Germinal center (tissue), 1 donor: ENCODE data around the gene S100A13.
A peak's percentile ranks its signal among the peaks of the same experiment; 100 is the strongest.
"Not testable (repeated sequence)": the region's sequence is repeated elsewhere in the genome, so short reads cannot be mapped to it uniquely, and the experiment has no call there.

Experiments
- DNase-seq: peaks from one replicate; pipeline ENCODE4 v3.0.0; 2012; ENCODE audit warnings: mixed read lengths, low spot score

Gene S100A13

DNA sequence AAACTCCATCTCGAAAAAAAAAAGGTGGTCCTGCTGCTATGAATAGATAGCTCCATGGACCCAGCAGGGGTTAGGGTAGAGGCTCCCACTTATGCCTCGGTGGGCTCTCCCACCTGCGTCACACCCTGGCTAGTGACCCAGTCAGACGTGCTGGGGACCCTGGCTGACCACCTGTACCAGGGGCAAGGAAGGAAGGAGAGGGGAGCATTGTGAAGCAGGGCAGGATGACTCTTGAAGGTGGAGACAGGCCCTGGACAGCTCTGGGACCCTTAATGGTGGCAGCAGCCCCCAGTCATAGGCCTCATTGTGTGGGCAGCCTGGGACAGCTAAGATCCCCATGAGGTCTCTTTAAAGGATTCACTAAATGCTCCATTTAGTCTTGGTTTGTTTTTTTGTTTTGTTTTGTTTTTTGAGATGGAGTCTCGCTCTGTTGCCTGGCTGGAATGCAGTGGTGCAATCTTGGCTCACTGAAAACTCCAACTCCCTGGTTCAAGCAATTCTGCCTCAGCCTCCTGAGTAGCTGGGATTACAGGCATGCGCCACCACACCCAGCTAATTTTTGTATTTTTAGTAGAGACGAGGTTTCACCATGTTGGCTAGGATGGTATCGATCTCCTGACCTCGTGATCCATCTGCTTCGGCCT lies 20.8 kb upstream of the S100A13 start:
- no peak for DNase-seq

DNA sequence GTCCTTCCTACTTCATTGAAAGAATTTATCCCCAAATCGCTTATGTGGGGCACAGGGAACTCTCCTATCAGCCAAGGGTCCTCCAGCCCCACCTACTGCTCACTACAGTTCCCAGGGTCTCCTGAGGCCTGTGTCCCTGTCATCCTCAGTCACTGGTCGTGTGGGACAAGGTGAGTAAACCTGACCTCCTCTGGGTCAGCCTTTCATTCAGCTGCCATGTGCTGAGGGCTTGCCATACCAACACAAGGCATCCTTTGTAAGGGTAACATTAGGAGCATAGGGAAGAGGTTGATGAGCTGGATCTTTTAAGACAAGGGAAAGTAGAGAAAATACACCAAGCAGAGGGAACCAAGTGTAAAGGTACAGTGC lies 20.0 kb upstream of the S100A13 start:
- DNase-seq = no peak

GRCh38 chr1:153646672-153647345 lies 19.5 kb upstream of the S100A13 start:
- DNase-seq = no peak

GRCh38 chr1:153643816-153644215 lies 16.5 kb upstream of the S100A13 start:
- DNase-seq = no peak

DNA sequence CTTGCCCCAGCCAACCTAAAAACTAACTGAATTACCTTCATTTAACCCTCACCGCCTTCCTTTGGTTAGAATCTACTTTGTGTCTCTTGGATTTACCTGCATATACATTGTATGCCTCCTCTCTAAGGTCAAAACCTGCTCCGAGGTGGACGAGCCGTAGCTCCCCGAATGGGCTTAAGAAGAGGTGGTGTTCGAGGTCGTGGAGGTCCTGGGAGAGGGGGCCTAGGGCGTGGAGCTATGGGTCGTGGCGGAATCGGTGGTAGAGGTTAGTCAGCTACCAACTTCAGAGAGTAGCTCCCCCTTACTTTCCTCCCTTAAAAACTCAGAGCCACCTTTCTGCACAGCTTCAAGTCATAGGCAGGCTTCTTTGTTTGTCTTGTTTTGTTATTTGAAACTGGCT lies 15.8 kb upstream of the S100A13 start:
- no peak for DNase-seq

DNA sequence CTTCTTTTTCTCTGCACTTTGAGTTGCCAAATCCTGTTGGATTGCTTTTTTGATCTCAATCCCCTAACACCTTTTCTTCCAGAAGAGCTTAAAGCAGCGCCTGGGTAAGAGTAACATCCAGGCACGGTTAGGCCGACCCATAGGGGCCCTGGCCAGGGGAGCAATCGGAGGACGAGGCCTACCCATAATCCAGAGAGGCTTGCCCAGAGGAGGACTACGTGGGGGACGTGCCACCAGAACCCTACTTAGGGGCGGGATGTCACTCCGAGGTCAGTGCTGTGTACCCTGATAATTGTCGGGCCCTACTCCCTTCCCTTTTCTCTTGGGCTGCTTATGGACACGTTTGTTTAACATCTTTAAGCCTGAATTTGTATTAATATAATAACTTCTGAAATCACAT lies 14.9 kb upstream of the S100A13 start:
- no peak for DNase-seq

GRCh38 chr1:153640861-153641260 lies 13.6 kb upstream of the S100A13 start:
- no peak for DNase-seq

DNA sequence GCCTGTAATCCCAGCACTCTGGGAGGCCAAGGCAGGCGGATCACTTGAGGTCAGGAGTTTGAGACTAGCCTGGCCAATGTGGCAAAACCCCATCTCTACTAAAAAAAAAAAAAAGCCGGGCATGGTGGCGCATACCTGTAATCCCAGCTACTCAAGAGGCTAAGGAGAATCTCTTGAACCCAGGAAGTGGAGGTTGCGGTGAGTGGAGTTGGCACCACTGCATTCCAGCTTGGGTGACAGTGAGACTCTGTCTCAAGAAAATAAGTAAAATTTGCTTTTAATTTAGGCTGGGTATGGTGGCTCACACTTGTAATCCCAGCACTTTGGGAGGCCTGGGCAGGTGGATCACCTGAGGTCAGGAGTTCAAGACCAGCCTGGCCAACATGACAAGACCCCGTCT lies 12.9 kb upstream of the S100A13 start:
- DNase-seq = not testable (repeated sequence)

GRCh38 chr1:153639280-153639679 lies 12.0 kb upstream of the S100A13 start:
- no peak for DNase-seq

- no peak for DNase-seq
Observed at GRCh38 chr1:153638261-153638660, 11.0 kb upstream of the S100A13 start.

DNA sequence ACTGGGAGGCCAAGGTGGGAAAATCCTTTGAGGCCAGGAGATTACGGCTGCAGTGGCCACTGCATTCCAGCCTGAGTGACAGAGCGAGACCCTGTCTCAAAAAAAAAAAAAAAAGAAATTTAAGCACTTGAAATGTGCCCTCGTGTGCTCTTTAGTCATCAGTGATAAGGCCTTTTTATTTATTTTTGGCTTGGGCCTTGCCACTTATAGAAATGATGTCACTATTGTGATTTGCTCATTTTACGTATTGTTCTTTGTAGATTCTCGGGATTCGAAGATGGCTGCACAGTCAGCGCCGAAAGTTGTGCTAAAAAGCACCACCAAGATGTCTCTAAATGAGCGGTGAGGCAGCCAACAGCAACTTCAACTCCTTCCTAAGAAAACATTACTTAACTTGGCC lies 9.0 kb upstream of the S100A13 start:
- DNase-seq = no peak

DNA sequence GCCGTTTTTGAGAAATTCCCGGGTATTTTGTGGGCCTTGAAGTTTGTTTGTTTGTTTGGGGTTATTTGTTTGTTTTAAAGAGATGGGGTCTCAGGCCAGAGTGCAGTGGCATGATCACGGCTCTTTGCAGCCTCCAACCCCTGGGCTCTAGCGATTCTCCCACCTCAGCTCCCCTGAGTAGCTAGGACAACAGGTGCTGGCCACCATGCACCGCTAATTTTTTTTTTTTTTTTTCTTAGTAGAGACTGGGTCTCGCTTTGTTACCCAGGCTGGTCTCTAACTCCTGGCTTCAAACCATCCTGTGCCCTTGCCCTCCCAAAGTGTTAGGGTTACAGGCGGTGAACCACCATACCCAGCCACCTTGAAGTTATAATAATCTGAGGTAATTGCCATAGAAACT lies 8.6 kb upstream of the S100A13 start:
- DNase-seq = no peak

DNA sequence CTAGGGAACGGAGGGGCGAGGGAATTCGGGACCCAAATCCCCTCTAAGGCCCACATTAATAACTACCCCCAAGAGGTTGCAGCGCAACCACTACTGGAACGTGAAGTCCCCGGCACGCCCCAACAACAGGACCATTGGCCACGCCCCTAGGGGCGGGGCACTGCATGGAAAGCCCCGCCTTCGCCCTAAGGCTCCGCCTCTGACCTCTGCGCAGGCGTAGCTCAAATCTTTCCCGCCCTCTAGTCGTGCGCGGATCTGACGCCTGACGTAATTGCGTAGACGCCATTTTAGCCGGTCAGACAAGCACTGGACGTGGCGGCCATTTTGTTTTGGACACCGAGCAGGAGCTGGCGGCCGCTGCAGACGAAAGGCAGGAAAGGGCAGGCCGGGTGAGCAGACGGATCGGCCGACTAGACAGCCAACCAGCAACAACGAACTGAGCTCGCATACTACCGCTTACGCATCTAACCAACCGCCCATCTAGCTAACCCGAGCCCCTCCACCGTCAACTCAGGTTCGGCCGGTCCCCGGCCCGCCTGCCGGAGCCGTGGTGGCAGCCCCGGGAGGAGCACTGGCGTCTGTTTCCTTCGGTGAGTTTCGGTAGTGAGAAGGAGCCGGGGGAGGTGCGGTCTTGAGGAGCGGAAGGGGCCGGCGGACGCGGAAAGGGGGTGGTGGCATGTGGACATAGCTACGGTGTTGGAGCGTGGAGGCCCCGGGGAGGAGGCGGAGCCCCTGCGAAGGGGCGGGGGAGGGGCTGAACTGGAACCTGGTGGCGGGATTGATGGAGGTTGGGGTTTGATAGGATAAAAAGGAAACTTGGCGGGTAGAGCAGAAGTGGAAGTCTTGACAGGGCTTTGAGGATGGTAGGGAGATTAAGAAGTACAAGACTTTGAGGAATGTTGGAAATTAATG lies 6.7 kb upstream of the S100A13 start, which contains the start of gene CHTOP:
TSS of gene CHTOP (plus strand) at position 313 of the 912 bp plus-strand sequence. CDS start 2,523 bp downstream, outside the sequence.
- peak; percentile 97 for DNase-seq

DNA sequence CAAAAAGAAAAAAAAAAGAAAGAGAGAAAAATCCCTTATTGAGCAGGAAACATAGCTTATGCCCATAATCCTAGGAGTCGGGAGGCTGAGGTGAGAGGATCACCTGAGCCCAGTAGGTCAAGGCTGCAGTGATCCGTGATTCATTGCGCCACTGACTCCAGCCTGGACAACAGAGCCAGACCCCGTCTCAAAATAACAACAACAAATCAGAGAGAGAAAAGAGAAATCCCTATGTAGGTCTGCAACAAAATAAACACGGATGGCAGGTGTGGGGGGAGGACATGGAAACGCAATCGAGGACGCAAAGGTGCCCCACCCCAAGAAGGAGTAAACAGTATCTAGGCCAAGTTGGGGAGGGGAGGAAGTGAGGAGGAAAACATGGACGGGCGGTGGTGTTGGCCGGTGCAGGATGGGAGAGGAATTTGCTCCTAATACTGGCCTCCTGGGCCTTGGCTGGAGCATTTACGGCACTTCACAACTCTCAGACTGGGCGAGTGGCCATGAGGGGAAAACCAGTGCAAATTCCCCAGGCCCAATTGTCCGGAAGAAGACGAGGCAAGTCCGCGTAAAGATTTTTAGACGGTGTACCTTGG lies 6.0 kb upstream of the S100A13 start:
- no peak for DNase-seq

DNA sequence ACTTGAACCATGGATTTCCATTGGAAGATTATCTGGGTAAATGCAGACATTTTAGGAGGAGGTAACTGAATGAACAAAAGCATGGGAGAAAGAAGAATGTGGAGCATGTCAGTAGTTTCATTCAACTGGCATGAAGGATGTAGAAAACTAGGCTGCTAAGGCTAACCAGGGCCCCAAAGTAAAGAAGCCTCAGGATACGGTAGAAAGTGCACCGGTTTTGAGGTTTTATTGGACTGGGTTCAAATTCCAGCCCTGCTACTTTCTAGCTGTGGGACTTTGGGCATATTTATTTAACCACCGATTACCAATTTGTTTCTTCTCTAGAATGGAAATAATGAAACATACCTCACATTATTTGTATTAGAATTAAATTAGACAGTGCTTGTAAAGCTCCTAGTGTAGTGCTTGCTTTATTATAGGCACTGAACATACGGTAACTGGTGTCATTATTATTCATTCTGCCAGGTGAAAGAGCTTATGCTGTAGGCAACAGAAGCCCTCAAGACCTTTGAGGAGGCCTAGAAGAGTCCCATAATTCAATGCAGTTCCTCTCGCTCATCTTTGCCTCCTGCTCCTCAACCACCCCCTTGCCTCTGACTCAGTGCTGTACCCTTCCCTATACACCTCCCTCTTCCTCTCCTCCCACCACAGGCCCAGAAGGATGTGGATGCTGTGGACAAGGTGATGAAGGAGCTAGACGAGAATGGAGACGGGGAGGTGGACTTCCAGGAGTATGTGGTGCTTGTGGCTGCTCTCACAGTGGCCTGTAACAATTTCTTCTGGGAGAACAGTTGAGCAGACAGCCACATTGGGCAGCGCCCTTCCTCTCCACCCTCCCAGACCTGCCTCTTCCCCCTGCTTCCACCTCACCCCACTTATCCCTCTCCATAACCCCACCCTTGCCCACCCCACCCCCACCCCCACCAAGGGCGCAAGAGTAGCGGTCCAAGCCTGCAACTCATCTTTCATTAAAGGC lies 4.0 kb upstream of the S100A13 start:
- no peak for DNase-seq

- no peak for DNase-seq
Observed at GRCh38 chr1:153630384-153630783, 3.1 kb upstream of the S100A13 start.

GRCh38 chr1:153629971-153630370 lies 2.7 kb upstream of the S100A13 start:
- DNase-seq = no peak

DNA sequence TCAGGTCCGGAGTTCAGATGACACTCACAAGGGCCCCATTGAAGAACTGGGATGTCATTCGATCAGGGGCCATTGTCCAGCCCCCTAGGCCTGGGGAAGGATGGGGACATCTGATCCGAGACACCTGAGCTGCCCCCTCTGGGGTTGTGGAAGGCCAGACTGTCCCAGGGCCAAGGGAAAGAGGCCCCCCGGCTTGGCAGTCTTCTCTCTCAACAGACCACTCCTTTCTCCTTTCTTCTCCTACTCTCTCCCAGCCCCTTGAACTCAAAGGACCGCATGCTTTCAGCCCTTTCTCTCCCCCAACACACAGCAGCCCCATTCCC lies 2.0 kb upstream of the S100A13 start:
- no peak for DNase-seq

GRCh38 chr1:153628638-153629342 lies 1.5 kb upstream of the S100A13 start:
- no peak for DNase-seq

GRCh38 chr1:153627715-153628626 lies 666 bp upstream of the S100A13 start, which contains the start of gene S100A1:
S100A1 (plus strand) TSS chr1:153628434; CDS start chr1:153630522, 2,088 bp downstream.
- DNase-seq = no peak
